K562 (cell line): ENCODE data around the gene MIEF1.
"Not testable (repeated sequence)": the region's sequence is repeated elsewhere in the genome, so short reads cannot be mapped to it uniquely, and the experiment has no call there.

Experiments used
- BMI1 ChIP-seq: fragments of 150-350 bp; IDR thresholded peaks from 2 replicates; pipeline ENCODE4 v1.6.1; 2014; ENCODE audit warnings: low read length
- CTCF ChIP-seq, 3 experiments: IDR thresholded peaks in 2 of 3; conservative IDR thresholded peaks in 1 of 3; 2 replicates each; pipeline ENCODE4 v1.5.1; 2011 to 2012; ENCODE audit warnings: low read length in 3 of 3, mild to moderate bottlenecking in 3 of 3, control low read depth in 2 of 3, improper control_type of control experiment in 1 of 3, inconsistent platforms in 1 of 3, low read depth in 1 of 3, mixed read lengths in 1 of 3, moderate library complexity in 1 of 3; ENCODE audit not compliant: insufficient read depth in 2 of 3
- GABPA ChIP-seq: fragments of 200-800 bp; sonication (Bioruptor generic); conservative IDR thresholded peaks from 2 replicates; pipeline ENCODE4 v1.6.1; 2016; ENCODE audit warnings: low read depth, missing genetic modification characterization, missing compliant biosample characterization
- NRF1 ChIP-seq, 2 experiments: fragments of 450-650 bp; IDR thresholded peaks in 1 of 2; conservative IDR thresholded peaks in 1 of 2; 2 replicates each; pipeline ENCODE4 v1.6.1; 2014; ENCODE audit warnings: mild to moderate bottlenecking in 2 of 2
- PHF20 ChIP-seq: fragments of 450-650 bp; IDR thresholded peaks from 2 replicates; pipeline ENCODE4 v1.6.1; 2018; ENCODE audit not compliant: partially characterized antibody
- SETDB1 ChIP-seq: IDR thresholded peaks from one replicate; pipeline ENCODE4 v1.6.1; 2012; ENCODE audit warnings: low read length, control low read depth, inconsistent platforms
- TOE1 ChIP-seq, 2 experiments: fragments of 450-650 bp in 1 of 2; sonication (generic) in 1 of 2; formaldehyde crosslinking in 1 of 2; IDR thresholded peaks; 2 replicates each; pipeline versions ENCODE4 v1.7.1 to v1.8.0; 2016 to 2022; ENCODE audit warnings: borderline replicate concordance in 2 of 2, mild to moderate bottlenecking in 2 of 2, antibody characterized with exemption in 1 of 2, inconsistent platforms in 1 of 2, low read depth in 1 of 2, missing genetic modification reagents in 1 of 2, moderate library complexity in 1 of 2
- YY1 ChIP-seq, 3 experiments: IDR thresholded peaks; 2 replicates each; pipeline ENCODE4 v1.6.1; 2011; ENCODE audit warnings: low read length in 2 of 3, mild to moderate bottlenecking in 2 of 3, moderate library complexity in 2 of 3, borderline replicate concordance in 1 of 3, control low read depth in 1 of 3, low read depth in 1 of 3; ENCODE audit not compliant: insufficient read depth in 3 of 3, insufficient replicate concordance in 2 of 3, control insufficient read depth in 1 of 3, insufficient read length in 1 of 3; ENCODE audit errors: extremely low read depth in 1 of 3
- ZNF146 ChIP-seq: IDR thresholded peaks from one replicate; pipeline ENCODE4 v1.6.1; 2018; ENCODE audit warnings: missing compliant biosample characterization; ENCODE audit not compliant: unreplicated experiment
- ZNF384 ChIP-seq: IDR thresholded peaks from 2 replicates; pipeline ENCODE4 v1.6.1; 2012; ENCODE audit warnings: low read depth, low read length, improper control_type of control experiment

- not testable (repeated sequence) for TF ChIP-seq SETDB1; PHF20; TOE1 (IDR thresholded peaks at IDR 0.05; ENCODE audit: borderline replicate concordance); TOE1 (CRISPR knock-in tag; IDR thresholded peaks at IDR 0.05; ENCODE audit: borderline replicate concordance, low read depth); GABPA (tag); YY1 (IDR thresholded peaks at IDR 0.05; ENCODE audit: borderline replicate concordance in 1 of 3, control insufficient read depth in 1 of 3, extremely low read depth in 1 of 3, insufficient read depth in 3 of 3, insufficient read length in 1 of 3, insufficient replicate concordance in 2 of 3, low read depth in 1 of 3, low read length in 2 of 3); CTCF (IDR thresholded peaks at IDR 0.05 in 2 of 3, conservative IDR thresholded peaks at IDR 0.05 in 1 of 3; ENCODE audit: insufficient read depth in 2 of 3, low read depth in 1 of 3, low read length in 3 of 3); BMI1; NRF1 (conservative IDR thresholded peaks at IDR 0.05 in 1 of 2, IDR thresholded peaks at IDR 0.05 in 1 of 2); ZNF384; ZNF146
Measured at GRCh38 chr22:39521106-39521885, 19.2 kb downstream of the MIEF1 start.
